NCI-H524 (cell line): ENCODE results near the gene PPP3CA.
"Not testable (repeated sequence)": the region's sequence is repeated elsewhere in the genome, so short reads cannot be mapped to it uniquely, and the experiment has no call there.

Experiments
- DNase-seq, 2 experiments: peaks; one replicate each; lab custom pipeline; 2025; lab: John Stamatoyannopoulos, UW

Gene PPP3CA

DNA sequence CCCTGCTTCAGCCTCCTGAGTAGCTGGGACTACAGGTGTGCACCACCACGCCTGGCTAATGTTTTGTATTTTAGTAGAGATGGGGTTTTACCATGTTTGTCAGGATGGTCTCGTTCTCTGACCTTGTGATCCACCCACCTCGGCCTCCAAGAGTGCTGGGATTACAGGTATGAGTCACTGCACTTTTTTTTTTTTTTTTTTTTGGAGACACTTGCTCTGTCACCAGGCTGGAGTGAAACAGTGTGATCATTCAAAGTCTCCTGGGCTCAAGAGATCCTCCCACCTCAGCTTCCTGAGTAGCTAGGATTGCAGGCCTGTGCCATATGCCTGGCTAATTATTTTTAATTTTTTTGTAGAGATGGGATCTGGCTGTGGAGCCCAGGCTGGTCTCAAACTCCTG, 338.8 kb downstream of the PPP3CA start:
- DNase-seq, result no peak

- no peak for DNase-seq
Measured at GRCh38 chr4:101005659-101006058, 341.7 kb downstream of the PPP3CA start.

DNA sequence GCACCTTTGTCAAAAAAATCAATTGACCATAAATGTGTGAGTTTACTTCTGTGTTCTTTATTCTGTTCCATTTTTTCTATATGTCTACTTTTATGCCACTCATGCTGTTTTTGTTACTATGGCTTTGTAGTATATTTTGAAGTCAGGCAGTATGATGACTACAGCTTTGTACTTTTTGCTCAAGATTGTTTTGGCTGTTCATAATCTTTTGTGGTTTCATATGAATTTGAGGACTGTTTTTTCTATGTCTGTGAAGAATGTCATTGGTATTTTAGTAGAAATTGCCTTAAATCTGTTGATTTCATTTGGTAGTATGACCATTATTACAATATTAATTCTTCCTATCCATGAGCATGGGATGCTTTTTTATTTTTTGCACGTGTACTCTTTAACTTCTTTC, 346.8 kb downstream of the PPP3CA start:
- DNase-seq, result no peak

- DNase-seq, result no peak
Measured at GRCh38 chr4:100995671-100996070, 351.7 kb downstream of the PPP3CA start.

DNA sequence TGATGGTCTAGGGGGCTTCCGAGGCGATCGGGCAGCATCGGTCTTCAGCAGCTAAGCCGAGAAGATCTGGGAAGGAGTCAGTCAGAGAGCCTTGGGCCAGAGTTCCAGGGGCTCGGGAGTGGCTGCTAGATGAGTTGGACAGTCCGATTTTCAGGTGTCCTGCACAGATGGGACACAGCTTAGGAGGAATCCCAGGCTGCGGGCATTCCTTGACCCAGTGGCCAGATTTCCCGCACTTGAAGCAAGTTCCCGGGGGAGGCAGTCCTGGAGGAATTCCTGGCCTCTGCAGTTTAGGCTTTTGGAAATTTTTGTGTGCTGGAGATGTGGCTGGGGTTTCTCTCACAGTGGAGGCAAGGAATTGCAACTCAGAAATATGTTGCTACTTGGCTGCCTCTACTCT, 352.3 kb downstream of the PPP3CA start:
- DNase-seq, result not testable (repeated sequence)

GRCh38 chr4:100991332-100992069, 355.8 kb downstream of the PPP3CA start:
- not testable (repeated sequence) for DNase-seq

- DNase-seq, result no peak
Measured at GRCh38 chr4:100989401-100989800, 357.9 kb downstream of the PPP3CA start.

DNA sequence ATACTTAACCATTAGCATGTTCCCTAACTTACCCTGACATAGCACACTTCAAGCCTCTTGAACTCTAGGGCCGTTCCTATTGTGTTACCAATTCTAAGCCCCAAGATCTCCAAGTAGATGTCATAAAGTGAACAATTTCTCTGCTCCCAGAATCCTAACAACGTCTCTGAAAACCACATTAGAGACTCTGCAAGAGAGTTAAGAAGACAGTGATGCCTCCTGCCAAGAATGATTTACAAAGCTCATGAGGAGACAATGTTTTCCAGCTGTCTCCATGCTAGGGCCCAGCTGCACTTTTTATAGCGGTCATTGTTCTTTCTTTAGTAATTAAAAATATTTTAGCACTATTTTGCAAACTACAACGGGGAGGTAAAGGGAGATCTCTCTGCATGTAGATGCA, 358.4 kb downstream of the PPP3CA start:
- no peak for DNase-seq

DNA sequence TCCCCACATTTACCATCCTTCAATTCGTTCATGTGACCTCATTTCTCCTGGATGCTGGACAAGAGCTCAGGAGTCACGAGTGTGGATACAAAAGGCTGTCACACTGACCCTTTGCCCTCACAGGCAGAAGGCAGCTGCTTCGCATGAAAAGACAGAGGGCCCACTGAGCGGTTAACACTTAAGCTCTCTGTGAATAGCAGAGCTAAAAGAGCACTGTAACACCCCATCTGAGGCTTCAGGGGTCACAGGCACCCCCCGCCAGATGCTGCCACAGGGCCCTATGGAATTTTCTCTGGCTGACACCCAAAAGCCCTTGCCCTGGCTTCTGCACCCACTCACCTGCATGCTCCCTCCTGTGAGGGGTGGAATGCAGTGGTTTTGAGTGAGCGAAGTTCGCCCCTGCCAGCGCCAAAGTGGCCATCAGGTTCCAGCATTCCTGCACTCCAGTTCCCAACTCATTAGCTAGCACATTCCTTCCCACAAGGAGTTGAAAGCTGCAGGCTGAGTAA, 360.9 kb downstream of the PPP3CA start:
- DNase-seq, result no peak

- DNase-seq, result no peak
Measured at GRCh38 chr4:100985576-100985975, 361.8 kb downstream of the PPP3CA start.

DNA sequence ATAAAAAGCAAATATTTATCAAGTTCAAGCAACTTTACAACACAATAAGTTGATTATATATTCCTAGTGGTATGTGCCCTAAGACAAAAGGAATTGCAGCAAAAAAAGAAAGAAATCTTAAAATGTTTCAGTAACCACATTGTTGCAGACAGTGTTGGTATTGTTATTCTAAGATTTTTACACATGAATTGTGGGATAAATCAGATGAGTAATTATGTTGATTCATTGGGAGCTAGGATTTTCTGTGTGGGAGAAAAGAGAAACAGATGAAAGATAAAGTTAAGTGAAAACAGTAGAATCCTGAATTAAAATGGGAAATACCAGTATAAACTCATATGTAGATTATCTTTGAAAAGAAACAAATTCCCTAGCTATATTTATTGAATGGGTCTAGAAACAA, 362.4 kb downstream of the PPP3CA start:
- no peak for DNase-seq

DNA sequence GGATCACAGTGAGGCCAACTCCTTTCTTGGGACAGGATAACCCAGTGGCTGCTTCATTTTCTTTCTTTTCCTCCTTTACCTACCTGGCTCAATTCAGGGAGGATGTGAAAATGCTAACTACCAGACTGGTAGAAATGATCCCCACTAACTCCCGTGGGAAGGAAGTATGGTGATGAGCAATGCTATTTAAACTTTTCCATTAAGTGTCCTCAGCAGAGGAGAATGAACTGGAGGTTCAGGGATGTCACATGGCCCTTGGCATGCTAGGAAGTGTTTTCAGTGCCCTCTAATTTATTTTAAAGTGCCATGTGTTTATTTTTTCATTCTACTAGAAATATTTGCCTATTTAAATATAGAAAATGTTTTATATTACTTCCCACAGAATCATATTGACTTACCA, 363.9 kb downstream of the PPP3CA start:
- DNase-seq, result no peak

DNA sequence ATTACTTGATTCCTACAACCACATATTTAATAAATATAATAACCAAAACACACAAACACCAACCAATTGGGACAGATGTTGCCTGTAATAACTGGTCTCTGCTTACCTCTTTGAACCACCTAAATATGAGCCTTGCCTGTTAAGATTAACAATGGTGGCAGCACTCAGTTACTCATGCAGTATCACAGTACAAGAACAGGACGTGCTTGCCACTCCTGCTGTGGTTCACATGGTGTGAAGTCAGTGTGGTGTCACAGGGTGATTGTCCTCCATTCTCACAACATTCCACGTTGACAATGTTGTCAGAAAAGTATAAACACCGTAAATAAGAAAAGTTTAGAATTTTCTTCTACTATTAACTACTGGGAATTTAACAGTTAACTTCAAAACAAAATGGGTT, 365.0 kb downstream of the PPP3CA start:
- DNase-seq, result no peak

DNA sequence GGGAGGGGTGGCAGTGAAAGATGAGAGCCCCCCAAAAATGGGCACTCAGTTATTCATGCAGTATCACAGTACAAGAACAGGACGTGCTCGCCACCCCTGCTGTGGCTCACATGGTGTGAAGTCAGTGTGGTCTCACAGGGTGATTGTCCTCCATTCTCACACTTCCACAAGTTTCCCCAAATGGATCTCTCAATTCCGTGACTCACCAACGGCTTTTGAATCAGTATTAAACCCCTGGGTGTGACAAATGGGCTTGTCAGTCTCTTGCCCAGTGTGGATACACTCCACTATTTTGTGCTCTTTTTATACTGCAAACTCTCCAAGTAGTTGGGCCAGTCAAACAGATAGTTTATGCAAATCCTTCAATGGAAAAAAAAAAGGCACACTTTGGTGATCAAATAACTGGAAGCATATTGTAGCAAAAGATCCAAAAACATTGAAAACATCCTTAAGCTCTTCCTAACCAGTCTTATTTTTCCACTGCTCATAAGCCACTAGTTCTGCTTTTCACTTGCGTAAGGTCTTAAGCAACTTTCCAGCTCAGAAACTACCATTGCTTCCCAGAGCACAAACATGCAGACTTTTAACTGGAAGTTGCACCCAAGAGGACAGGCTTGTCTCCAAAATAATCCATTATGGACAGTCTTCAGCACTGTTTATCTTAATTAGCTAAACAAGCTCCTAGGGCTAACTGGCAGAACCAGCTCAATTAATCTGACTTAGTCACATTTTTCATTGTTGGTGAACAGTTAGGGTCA, 365.7 kb downstream of the PPP3CA start:
- DNase-seq, result no peak

DNA sequence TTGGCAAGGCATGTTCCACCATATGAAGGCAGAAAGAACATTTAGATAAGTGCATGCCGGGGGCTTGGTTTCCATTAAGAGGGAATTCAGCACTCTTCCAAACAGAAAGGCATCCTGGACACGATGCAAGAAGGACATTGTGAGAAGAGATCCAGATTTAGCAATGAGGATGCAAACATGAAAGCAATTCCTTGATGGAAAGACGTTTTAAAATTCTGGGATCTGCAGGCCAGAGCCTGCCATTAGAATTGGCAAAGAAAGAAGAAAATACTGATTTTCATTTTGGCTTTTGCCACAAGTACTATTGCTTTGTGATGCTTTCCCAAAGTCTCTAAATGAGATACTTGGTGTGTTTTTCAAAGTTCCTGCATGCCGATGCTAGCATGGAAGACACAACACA, 367.6 kb downstream of the PPP3CA start:
- no peak for DNase-seq

GRCh38 chr4:100977746-100978397, 369.5 kb downstream of the PPP3CA start:
- DNase-seq, result no peak

DNA sequence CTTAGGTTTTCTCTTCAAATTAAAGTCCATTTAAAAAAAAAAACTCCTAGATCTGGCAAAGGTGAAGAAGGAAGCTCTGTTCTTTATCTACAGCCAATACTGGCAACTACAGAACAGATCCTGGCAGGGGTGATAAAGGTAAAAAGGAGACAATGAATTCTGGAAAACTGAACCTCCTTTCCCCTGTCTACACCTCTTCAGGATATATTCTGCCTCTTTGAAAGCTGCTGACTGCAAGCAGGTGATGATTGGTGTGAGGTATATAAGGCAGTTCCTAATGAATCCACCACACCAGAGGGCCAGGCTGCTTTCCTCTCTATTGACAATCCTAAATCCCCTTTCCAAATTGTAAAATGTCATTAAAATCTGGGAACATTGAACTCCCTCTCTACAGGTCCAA, 370.1 kb downstream of the PPP3CA start:
- no peak for DNase-seq
